ENCODE results near the gene FAM120B.
"Not testable (repeated sequence)": the region's sequence is repeated elsewhere in the genome, so short reads cannot be mapped to it uniquely, and the experiment has no call there.

The FAM120B gene

GRCh38 chr6:170306324-170307079 lies at the start of gene FAM120B:
Gene FAM120B (plus strand): TSS chr6:170306758. CDS start chr6:170317391, 10,633 bp downstream.
- DNase-seq (ENCODE audit: low read depth in 2 of 2) = peak; percentile 89 to 90

- DNase-seq (ENCODE audit: low read depth in 2 of 2) = no peak
Observed at GRCh38 chr6:170257376-170257775, 49.2 kb upstream of the FAM120B start.

- DNase-seq (ENCODE audit: low read depth in 2 of 2) = no peak
Observed at GRCh38 chr6:170258407-170258806, 48.2 kb upstream of the FAM120B start.

- no peak for DNase-seq (ENCODE audit: low read depth in 2 of 2)
Observed at GRCh38 chr6:170259278-170259677, 47.3 kb upstream of the FAM120B start.

- DNase-seq (ENCODE audit: low read depth in 2 of 2) = no peak
Observed at GRCh38 chr6:170260686-170261085, 45.9 kb upstream of the FAM120B start.

- DNase-seq (ENCODE audit: low read depth in 2 of 2) = no peak
Observed at GRCh38 chr6:170261643-170262488, 44.7 kb upstream of the FAM120B start.

GRCh38 chr6:170262489-170263088 lies 44.0 kb upstream of the FAM120B start:
- no peak for DNase-seq (ENCODE audit: low read depth in 2 of 2)

- no peak for DNase-seq (ENCODE audit: low read depth in 2 of 2)
Observed at GRCh38 chr6:170263410-170263809, 43.1 kb upstream of the FAM120B start.

- DNase-seq (ENCODE audit: low read depth in 2 of 2) = no peak
Observed at GRCh38 chr6:170264086-170264485, 42.5 kb upstream of the FAM120B start.

- DNase-seq (ENCODE audit: low read depth in 2 of 2) = not testable (repeated sequence)
Observed at GRCh38 chr6:170264644-170265043, 41.9 kb upstream of the FAM120B start.

- DNase-seq (ENCODE audit: low read depth in 2 of 2) = no peak
Observed at GRCh38 chr6:170265655-170266054, 40.9 kb upstream of the FAM120B start.

GRCh38 chr6:170266061-170266825 lies 40.3 kb upstream of the FAM120B start:
- no peak for DNase-seq (ENCODE audit: low read depth in 2 of 2)

GRCh38 chr6:170267688-170268087 lies 38.9 kb upstream of the FAM120B start:
- no peak for DNase-seq (ENCODE audit: low read depth in 2 of 2)

GRCh38 chr6:170268216-170269129 lies 38.1 kb upstream of the FAM120B start:
- DNase-seq (ENCODE audit: low read depth in 2 of 2) = no peak

GRCh38 chr6:170269151-170269845 lies 37.3 kb upstream of the FAM120B start:
- DNase-seq (ENCODE audit: low read depth in 2 of 2) = no peak

- no peak for DNase-seq (ENCODE audit: low read depth in 2 of 2)
Observed at GRCh38 chr6:170269846-170270541, 36.6 kb upstream of the FAM120B start.

GRCh38 chr6:170270984-170271593 lies 35.5 kb upstream of the FAM120B start:
- DNase-seq (ENCODE audit: low read depth in 2 of 2) = no peak

GRCh38 chr6:170271771-170272314 lies 34.7 kb upstream of the FAM120B start:
- peak; percentile 49 to 65 for DNase-seq (ENCODE audit: low read depth in 2 of 2)
